D721Med (cell line): ENCODE results near the gene RALGDS.
A peak's percentile ranks its signal among the peaks of the same experiment; 100 is the strongest.
"Not testable (repeated sequence)": the region's sequence is repeated elsewhere in the genome, so short reads cannot be mapped to it uniquely, and the experiment has no call there.

Experiments used
- DNase-seq: peaks from one replicate; pipeline ENCODE4 v3.0.0; 2011; ENCODE audit warnings: low spot score; ENCODE audit not compliant: insufficient read length
- FAIRE-seq: peaks from 2 replicates; lab custom pipeline; 2011; peaks lifted over from hg19 to GRCh38; lab: Jason Lieb, UNC
- TF ChIP-seq, protein P1 (sequence below): IDR thresholded peaks from 2 replicates; pipeline ENCODE4 v1.5.1; 2012; ENCODE audit warnings: mild to moderate bottlenecking, control low read depth; ENCODE audit not compliant: insufficient read depth; ENCODE audit errors: missing control alignments

The RALGDS gene

GRCh38 chr9:133121198-133121914, at the start of gene RALGDS:
Gene RALGDS (minus strand): TSS chr9:133121240. CDS start chr9:133121154, 86 bp downstream.
- FAIRE-seq (no peak), DNase-seq (peak; percentile 98)
- TF ChIP-seq, protein P1, sequence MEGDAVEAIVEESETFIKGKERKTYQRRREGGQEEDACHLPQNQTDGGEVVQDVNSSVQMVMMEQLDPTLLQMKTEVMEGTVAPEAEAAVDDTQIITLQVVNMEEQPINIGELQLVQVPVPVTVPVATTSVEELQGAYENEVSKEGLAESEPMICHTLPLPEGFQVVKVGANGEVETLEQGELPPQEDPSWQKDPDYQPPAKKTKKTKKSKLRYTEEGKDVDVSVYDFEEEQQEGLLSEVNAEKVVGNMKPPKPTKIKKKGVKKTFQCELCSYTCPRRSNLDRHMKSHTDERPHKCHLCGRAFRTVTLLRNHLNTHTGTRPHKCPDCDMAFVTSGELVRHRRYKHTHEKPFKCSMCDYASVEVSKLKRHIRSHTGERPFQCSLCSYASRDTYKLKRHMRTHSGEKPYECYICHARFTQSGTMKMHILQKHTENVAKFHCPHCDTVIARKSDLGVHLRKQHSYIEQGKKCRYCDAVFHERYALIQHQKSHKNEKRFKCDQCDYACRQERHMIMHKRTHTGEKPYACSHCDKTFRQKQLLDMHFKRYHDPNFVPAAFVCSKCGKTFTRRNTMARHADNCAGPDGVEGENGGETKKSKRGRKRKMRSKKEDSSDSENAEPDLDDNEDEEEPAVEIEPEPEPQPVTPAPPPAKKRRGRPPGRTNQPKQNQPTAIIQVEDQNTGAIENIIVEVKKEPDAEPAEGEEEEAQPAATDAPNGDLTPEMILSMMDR = no peak

DNA sequence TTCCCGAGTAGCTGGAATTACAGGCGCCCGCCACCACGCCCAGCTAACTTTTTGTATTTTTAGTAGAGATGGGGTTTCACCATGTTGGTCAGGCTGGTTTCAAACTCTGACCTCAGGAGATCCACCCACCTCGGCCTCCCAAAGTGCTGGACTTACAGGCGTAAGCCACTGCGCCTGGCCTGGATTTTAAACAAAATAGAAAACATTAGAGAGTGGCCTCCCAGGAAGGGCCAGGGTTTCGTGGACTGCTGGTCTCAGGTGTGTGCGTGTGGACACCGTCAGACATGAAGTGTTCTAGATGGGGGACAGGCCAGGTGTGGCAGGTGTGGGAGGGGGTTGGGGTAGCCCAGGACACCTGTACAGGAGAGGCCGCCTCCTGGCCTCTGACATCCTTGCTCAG, 49.7 kb upstream of the RALGDS start:
- TF ChIP-seq, protein P1 = no peak
- no peak for FAIRE-seq
- no peak for DNase-seq

- not testable (repeated sequence) for FAIRE-seq, DNase-seq
Measured at GRCh38 chr9:133169687-133170086, 48.6 kb upstream of the RALGDS start.

DNA sequence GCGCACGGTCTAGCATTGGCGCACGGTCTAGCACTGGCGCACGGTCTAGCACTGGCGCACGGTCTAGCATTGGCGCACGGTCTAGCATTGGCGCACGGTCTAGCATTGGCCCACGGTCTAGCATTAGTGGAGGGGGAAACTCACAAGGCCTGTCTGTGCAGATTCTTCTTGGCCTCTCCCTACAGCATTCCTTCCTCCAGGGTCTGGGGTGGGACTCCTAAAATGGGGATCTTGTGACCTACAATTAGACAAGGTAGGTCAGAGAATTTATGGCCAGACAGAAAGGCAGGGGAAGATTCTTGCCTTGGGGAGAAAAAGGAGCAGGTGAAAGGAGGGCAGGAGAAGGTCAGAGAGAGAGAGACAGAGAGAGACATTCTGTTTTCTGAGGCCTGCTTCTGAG, 48.1 kb upstream of the RALGDS start:
- TF ChIP-seq, protein P1 = no peak
- FAIRE-seq (no peak), DNase-seq (no peak)

DNA sequence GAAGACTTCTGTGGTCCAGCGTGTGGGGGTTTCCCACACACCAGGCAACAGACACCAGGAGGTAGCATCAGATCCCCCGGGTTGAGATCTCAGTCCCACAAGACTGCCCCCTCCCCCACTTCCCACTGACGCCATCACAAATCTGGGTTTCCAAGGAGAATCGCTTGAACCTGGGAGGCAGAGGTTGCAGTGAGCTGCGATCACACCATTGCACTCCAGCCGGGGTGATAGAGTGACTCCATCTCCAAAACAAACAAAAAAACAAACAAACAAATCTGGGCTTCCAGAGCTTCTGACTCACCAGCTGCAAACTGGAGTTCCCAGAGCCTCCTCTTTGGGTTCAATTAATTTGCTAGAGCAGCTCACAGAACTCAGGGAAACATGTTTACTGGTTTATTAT, 47.4 kb upstream of the RALGDS start:
- FAIRE-seq (no peak), DNase-seq (no peak)
- TF ChIP-seq, protein P1 = no peak

DNA sequence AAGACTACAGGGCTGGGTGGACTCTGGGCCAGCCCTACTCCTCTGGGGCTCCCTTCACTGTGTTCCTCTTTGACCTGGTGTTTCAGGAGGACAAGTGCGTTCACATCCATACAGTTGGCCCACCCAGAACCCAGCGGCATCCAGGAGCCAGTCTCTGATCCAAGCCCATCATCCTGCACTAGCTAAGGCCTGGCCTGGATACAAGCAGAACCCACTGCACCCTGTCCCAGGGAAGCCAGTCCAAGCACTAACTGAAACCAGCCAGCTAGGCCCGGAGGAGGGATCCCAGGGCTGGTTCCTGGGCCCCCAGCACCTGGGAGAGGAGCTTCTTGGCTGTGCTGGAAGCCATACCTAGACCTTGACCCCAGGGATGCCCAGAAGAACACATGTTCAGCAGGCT, 46.7 kb upstream of the RALGDS start:
- DNase-seq (no peak), FAIRE-seq (no peak)
- TF ChIP-seq, protein P1 = no peak

DNA sequence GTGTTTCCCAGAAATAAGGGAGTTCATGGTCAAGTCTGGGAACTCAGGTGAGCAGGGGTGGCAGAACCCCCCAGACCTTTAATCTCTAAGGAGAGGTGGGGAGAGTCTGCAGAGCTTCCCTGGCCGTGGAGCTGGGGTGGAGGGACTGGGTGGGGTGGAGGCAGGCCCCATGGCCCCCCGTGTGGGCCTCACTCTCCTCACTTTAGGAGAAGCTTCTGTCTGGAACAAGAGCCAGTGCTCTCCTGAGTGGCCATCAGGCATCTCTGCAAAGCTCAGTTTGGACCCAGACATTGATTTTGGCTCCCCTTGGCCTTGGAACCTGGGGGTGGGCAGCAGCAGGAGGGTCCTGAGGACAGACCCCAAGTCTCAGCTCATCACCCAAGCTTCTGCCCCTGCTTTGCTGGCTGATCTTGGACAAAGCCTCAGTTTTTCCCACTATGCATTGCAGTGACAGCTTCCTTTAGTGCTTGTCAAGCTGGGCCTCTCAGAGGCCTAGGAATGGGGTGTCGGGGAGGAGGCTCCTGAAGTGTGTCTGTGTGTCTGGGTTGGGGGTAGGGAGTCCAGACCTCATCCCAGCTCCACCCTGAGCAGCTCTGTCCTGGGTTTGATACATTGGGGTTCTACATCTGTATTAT, 46.2 kb upstream of the RALGDS start:
- DNase-seq = no peak
- FAIRE-seq = no peak
- TF ChIP-seq, protein P1 = no peak
